ENCODE results near the gene CYSTM1.
"Not testable (repeated sequence)": the region's sequence is repeated elsewhere in the genome, so short reads cannot be mapped to it uniquely, and the experiment has no call there.

CYSTM1 gene

DNA sequence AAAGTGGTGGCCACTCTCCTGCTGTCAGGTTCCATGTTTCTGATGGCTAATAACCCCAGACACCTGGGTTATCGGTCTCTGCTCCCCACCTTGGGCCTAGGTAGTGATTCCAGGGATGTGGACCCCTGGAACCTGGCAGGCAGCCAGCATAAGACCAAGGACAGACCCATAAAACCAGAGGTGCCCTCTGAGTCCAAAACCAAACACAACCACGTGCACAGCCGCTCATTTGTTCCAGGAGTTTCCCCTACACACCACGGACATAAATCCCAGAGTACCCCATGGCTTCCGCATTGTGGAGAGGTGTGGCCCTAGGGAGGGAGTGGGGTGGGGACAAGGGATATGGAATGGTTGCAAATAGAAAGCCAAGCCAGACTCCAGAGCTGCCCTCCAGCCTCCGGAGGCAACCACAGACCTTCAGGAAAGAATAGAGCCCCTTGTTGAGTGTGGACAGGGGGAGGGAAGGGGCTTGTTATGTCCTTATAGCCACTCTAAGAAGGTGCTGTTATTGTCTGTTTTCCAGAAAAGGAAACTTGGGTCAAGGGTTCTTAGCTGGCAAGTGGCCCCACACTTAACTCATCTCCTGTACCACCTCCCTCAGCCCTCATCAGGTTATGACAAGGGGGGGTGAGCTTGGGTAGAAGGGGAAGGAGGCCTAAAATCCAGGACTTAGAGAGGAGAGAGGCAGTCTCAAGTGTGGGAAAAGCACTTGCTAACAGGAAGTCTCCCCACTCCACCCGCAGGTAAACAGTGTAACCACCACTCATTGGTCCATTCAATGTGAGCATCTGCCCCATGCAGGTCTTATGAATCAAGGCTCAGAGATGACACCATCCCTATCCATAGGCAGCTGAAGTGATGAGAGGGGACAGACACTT is 23.6 kb upstream of the CYSTM1 start:
- no peak for DNase-seq

DNA sequence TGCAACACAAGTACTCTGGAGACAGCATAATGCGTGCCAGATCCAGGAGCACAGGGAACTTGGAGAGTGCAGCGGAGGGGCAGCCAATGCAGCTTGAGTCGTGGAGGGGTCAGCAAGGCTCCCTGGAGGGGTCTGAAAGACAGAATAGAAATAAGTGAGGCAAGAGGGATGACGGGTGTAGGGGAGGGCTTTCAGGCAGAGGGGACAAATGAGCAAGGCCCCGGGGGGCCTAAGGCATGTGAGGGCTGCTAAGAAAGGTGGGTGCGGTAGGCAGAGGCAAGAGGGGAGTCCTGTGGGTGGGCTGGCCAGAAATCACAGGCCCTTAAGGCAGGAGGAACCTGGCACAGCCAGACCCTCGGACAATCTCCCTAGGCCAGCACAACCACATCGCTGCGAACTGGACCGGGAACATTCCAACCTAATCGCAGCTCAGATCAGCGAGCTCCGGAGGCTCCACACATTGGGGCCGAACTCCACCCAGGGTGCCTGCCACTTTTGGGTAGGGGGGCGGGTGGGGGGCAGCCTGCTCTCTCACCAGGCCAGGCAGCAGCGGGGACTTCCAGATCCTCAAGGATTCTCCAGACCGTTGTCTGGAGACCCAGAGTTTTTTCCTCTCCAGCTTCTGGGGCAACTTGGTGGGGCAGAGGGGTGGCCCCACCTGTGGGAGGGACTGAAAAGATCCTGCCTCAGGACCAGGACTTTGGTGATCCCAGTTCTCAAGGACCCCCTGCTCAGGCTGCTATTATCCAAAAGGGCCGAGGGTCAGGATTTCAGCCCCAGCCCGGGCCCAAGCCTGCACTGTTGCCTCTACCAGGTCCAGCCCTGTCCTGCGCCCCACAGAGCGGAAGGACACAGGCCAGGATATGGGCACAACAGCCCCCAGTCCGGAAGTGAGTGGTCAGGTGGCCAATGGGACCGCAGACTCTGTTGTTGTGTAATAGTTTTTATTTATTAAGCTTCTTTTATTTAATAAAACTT is 22.7 kb upstream of the CYSTM1 start:
- no peak for DNase-seq

DNA sequence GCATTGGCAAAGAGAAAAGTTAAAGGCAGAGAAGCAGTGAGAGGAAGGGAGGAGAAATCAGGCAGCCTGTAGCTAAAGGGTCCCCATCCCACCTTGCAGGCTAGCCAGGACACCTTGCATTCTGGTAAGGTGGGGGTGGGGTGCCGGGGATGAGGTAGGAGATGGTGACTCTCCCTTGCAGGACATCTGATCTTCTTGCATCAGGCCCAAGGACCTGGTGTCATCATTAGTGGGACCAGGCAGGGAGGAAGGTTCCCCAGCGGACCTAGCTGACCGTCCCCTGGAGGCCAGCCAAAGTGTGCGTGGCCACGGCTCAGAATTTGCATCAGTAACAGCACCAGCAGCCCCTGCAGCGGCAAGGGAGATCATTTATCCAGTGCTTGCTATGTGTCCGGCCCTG is 21.7 kb upstream of the CYSTM1 start:
- no peak for DNase-seq

DNA sequence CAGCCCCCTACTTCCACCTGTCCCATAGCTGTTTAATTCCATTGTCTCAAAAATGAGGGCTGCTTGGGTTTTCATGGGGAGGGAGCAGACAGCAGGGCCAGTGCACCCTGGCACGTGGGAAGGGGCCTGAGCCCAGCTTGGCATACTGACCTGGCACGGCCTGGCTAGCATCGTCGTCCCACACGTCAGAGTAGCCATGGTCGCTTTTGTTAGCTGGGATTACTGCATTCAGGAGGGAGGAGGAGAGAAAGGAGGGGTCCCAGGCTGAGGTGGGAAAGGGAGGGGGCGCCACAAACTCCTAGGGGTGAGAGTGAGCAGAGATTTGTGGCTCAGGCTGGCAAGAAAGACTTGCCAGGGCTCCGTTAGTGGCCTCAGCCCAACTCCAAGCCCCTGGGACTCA is 21.1 kb upstream of the CYSTM1 start:
- DNase-seq = no peak

DNA sequence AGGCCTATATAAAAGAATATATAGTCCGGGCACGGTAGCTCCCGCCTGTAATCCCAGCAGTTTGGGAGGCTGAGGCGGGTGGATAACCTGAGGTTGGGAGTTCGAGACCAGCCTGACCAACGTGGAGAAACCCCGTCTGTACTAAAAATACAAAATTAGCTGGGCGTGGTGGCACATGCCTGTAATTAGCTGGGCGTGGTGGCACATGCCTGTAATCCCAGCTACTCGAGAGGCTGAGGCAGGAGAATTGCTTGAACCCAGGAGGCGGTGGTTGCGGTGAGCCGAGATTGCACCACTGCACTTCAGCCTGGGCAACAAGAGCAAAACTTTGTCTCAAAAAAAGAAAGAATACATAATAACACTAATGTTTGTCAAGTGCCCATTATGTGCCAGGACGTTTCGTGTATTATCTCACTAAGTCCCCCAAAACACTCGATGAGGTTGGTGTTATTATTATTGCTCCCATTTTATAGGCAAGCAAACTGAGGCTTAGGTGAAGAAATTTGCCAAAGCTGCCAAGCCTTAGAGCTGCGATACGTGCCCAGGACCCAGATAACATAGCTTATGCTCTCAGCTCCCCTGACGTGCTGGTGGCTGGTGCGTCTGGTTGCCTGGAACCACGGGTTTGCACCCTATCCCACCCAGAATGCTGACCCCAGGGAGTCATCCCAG is 20.1 kb upstream of the CYSTM1 start:
- not testable (repeated sequence) for DNase-seq

DNA sequence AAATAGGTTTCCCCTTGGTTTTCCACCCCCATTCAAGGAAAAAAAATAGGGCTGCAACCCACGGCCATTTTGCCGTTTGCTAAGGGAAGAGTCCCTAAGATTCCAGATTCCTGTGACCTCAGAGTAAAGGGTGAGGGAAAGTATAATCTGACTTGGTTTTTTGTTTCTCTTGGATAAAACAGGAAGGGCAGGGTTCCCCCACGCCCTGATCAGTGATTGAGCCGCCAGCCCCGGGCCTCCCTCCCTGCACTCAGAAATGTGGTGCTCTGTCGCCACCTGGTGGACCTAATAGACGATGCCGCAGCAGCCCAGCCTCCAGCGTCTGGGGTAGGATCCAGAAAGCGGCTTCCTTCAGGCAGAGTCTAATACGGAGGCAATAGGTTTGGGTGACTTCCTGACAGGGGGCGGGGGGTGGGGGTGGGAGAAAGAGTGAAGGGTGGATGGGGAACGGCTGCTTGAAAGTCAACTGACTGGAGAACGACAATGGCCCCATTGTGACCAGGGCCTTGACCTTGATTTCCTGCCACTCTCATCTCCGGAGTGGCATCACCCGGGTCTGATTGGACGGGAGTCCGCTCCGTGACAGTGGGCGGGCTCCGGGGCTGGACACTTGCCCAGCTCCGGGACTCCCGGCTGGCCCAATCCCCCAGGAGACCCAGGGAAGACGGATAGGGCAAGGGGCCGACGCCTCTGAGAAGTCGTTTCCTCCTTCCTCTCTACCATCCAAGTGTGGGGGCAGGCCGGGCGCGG is 17.8 kb upstream of the CYSTM1 start:
- DNase-seq = peak; percentile 74 to 99

DNA sequence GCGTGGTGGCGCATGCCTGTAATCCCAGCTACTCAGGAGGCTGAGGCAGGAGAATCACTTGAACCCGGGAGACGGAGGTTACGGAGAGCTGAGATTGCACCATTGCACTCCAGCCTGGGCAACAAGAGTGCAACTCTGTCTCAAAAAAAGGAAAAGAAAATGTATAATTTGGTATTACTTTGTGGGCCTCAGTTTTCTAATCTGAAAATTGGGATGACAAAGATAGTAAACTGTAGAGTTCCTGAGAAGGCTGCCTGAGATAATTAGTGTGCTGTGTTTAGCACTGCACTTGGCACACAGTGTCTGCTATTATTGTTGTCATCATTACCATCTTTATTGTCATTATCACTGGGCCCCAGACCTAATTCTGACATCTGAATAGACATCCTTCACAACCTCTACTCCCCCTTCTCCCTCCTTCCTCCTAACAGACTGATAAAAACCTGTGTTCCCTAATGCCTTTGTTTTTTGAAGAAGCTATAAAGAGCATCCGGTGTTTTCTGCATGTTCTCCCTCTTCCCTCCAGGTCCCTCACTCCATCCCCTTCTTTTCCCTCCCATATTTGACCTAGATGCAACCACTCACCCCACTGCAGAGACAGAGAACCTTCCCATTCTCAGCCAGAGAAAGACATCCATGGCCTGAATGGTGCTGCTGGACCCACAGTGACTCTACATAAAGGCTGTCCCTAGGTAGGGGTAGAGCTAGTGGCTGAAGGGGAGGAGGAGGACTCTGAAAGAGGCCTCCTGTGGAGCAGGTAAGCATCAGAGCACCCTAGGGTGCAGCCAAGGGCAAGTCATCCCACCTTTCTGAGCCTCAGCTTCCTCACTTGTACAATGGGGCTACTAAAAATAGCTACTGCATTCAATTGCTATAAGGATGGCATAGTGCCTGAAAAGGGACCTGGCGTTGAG is 15.7 kb upstream of the CYSTM1 start:
- DNase-seq = no peak

DNA sequence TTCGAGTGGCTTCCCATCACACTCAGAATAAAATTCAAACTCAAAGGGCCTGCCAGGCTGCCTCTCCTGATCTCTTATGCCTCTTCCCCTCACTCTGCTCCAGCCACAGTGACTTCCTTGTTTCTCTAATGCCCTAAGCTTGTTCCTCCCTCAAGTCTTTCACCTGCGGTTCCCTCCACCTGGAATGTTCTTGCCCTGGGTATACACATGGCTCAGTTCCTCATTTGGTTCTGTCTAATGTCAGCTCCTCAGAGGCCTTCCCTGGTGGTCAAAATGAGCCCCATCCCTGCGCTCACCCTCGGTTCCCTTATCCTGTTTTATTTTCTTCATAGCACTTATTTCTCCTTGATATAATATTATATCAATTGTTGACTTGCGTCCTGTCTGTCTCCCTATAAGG is 12.7 kb upstream of the CYSTM1 start:
- no peak for DNase-seq

DNA sequence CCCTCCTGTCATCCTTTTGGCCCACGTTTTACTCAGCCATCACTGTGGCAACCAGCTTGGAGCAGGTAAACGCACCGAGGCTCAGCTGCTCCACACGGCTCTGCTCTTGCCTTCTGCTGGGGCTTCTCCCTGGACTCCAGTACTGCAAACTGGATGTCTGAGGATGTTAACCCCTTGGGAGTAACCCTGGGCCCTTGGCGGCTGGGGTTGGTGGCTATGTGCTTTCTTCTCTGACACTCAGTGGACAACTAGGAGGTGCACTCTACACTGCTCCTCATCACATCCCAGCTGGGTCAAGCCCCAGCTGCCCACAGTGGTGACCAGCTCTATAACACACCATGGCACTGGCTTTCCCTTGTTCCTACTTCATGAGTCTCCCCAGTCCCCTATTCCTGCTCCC is 12.2 kb upstream of the CYSTM1 start:
- DNase-seq = no peak

DNA sequence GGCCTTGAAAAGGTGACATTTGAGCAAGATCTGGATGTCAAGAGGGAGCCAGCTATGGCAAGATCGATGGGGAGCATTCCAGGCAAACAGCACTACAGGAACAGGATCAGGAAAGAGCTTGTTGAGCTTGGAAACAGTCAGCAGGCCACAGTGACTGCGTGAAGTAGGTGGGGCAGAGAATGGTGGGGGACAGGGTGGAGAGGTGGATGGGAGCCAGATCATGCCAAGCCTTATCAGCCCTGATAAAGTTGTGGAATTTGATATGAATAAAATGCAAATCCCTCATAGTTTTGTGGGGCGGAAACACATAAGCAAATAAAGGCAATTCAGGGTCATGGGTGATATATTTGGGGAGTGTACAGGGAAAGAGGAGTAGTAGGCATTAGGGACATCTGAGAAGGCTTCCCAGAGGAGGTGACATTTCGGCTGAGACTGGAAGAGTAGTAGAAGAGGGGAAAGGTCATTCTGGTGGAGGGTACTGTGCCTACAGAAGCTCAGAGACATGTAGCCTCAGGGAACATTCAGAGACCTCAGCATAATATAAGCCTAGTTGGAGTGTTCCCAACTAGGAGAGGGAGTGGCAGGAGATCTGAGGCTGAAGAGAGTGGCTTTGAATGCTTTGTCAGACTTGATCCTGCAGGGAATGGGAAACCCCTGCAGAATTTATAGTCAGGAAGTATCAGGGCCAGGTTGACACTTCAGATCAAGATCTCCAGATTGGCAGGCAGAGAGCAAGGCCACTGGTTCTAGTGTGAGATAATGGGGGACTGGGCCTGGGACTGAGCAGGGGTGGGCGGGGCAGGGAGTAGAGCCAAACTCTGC is 9.7 kb upstream of the CYSTM1 start:
- DNase-seq = no peak

DNA sequence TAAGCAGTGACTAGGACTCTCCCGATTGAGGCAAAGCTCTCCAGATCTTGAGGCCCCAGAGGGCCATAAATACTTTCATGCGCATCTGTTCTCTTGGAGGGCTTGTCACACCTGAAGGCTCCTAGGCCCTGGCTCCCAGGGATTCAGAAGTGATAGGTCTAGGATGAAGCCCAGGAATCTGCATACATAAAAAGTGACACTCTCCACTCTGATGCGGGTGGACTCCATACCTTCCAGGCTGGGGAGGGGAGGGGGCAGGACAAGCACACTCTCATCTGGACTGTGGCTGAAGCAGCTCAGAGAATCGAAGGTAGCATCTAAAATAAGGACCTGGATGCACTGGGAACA is 9.1 kb upstream of the CYSTM1 start:
- DNase-seq = no peak

DNA sequence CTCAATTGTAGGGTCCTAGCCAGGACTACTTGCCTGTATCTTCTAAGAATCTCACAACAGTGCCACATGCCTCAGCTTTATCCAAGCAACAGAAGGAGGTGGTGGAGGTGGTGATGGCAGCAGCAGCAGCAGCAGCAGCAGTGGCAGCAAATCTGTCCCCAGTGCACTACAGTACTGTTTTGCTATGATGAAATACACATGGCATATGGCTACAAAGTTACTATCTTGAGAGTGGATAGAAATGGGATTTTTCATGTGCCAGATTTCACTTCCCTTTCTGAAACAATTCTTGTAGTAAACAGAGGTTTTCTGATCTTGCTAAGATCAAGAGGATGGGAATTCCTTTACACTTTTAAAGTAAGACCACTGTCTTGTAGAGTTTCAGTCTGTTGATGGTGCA is 8.1 kb upstream of the CYSTM1 start:
- peak; percentile 60 to 79 for DNase-seq

DNA sequence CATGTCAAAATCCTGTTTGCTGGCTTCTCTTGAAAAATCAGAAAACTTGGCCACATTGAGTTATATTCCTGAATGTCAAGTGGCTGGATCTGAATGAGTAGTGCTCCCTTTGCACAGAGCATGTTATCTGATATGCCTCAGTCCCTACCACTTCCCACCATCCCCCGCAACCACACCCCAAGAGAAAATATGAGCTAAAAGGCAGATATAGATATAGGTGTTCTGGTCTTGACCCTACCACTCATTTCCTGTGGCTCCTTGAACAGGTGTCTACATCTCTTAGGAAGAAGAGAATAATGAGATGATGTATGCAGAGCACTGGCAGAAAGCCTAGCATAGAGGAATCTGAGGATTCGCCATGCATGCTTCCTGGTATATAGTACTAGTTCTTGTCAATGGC is 6.6 kb upstream of the CYSTM1 start:
- DNase-seq = no peak

DNA sequence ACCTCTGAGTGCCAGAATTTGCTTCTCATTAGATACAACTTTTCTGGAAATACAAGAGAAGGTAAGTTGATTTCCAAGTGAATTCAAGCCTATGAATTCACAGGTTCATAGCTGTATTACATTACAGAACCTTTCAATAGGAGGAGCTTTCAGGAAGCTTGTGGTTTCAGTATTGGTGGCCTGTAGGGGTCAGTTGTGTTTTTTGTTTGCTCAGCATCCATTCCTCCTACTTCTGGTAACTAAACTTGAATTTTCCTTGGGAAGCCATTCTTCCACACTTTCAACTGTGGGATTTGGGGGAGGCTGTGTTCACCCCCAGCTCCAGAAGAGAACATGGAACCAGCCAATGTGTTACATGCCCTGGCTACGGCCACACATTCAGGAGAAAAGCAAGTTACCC is 5.6 kb upstream of the CYSTM1 start:
- DNase-seq = peak in 1 of 2 donors; percentile 31

DNA sequence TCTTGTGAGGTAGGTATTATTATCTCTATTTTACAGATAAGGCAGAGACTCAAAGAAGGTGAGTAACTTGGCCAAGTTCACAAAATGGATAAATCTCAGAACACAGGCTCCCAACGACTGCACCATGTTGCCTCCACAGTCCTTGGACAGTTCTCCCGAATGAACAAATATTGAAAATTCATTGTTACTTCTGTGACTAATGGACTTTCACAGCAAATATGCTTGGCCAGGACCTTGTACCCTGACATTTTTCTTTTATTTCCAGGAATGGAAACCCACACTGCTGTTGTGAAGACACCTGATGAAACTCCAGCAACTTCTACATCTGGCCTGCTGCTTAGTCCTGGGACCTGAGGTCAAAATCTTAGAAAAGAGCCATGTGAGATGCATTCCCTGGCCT is 2.5 kb upstream of the CYSTM1 start:
- no peak for DNase-seq

DNA sequence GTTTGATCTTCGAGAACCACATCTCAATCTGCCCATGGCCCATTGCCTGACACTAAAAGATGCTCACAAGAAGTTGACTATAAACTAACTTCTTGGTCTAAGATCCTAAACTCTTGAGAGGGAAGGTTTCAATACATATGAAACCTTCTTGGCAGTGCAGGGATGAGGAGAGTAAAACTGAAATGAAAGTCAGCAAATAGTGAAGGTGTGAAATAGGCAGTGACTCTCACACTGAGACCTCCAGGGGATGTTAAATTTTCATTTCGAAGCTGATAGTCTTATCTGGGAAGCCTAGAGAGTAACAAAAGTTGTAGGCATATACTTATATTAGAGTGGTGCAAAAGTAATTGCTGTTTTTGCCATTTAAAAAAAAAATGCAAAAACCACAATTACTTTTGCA is 974 bp upstream of the CYSTM1 start:
- no peak for DNase-seq

DNA sequence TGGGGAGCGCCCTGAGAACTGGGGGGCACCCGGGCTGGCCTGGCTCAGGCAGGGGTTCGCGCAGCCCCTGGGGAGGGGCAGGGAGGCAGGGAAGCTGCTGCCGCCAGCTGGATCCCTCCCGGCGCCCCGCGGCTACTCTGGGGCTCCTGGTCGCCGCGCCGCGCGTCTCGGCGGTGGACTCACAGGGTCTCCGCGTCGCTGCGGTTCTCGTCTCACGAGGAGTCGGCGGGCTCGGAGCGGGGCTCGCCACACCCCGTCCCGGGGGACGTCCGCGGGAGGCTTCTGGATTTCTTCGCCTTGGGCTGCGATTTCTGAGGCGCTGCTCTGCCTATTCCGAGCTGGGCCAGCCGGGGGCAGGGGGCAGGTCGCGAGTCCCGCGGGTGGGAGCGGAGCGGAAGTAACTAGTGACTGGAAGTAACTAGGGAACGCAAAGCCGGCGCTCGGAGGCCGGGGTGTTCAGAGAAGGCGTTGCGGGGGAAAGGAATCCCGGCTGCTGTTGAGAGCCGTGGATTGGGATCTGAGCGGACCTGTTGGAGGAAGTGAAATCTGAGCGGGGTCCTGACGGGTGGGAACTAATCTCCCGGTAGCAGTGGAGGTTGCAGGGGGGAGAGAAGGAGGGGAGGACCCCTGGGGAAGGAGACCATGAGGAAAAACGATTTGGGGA is 511 bp downstream of the CYSTM1 start:
- peak; percentile 79 to 87 for DNase-seq

DNA sequence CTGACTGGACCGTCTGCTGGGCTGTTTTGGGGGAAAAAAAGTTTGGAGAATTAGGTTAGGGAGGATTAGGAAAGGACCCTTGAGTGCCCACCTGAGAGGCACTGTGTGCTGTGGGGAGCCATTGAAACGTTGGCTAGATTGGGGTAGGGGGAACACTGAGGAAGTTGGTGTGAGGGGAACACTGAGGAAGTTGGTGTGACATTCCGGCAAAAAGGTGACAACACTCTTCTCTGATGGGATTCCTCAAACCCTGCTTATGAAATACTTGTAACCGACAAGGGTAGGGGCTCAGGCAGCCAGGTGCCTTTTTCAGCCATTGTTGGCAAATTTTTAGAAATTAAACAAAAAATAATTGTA is 1.0 kb downstream of the CYSTM1 start:
- peak in 1 of 2 donors; percentile 52 for DNase-seq

DNA sequence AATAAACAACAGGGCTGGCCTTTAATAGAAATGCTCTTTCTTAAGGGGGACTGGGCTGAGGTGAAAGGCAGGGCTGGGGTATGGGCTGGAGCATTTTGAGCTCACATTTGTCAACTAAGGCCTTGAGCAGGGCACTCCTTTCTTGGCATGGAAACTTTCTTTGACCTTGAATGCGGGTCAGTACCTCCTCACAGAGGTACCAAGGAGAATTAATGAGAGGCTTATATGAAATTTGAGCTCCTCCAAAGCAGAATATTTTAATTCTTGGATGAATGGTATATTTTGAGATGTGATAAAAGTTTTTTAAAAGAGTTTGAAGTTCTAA is 3.1 kb downstream of the CYSTM1 start:
- no peak for DNase-seq

DNA sequence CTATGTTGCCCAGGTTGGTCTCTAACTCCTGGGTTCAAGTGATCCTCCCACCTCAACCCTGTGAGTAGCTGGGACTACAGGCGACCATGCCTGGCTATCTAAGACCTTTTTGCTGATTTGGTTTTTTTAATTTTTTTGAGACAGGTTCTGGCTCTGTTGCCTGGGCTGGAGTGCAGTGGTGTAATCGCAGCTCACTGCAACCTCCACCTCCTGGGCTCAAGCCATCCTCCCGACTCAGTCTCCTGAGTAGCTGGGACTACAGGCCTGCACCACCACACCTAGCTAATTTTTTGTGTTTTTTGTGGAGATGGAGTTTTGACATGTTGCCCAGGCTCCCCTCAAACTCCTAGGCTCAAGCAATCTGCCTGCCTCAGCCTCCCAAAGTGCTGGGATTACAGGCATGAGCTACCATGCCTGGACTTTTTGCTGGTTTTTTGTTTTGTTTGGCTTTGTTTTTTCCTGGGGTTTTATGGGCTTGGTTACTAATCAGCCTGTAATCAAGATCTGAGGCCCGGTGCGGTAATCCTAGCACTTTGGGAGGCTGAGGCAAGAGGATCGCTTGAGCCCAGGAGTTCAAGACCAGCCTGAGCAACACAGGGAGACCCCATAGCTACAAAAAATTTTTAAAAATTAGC is 3.6 kb downstream of the CYSTM1 start:
- no peak for DNase-seq
